GM12878 (cell line): ENCODE results near the gene ARIH2. TPM values are rescaled to one million over a fixed set of nuclear protein-coding genes. Genes with fewer than 3 reads are reported as not detected.

Source experiments
- ATAC-seq: fragments of 200-7000 bp; cut with Tn5 transposase; 3 replicates; pipeline ENCODE4 v1.9.1; 2020; ENCODE audit warnings: mild to moderate bottlenecking, moderate library complexity
- BruUV-seq: library from RNA; stranded (reverse); fragments of 400-500 nt; replicated peaks from 2 replicates; lab custom pipeline; 2021; lab: Mats Ljungman, UMichigan
- CTCF ChIA-PET: fragments of 300-600 bp; sonication (Branson Sonifier 250); formaldehyde crosslinking; extraction: SDS; loops from one replicate; lab custom pipeline; 2021; ENCODE audit warnings: inconsistent platforms; lab: Yijun Ruan, JAX
- POLR2A ChIA-PET: fragments of 350-600 bp; formaldehyde crosslinking; extraction: SDS; loops from one replicate; lab custom pipeline; 2021; ENCODE audit warnings: inconsistent platforms; lab: Charles Lee
- RAD21 ChIA-PET: fragments of 300-600 bp; sonication (Branson Sonifier 250); formaldehyde crosslinking; loops from one replicate; lab custom pipeline; 2023; ENCODE audit warnings: antibody characterized with exemption; ENCODE audit not compliant: unreplicated experiment; lab: Charles Lee
- SMC1A ChIA-PET: fragments of 300-600 bp; sonication (Branson Sonifier 250); formaldehyde crosslinking; loops from one replicate; lab custom pipeline; 2023; ENCODE audit not compliant: unreplicated experiment, uncharacterized antibody; lab: Charles Lee
- DNase-seq: peaks from one replicate; pipeline ENCODE4 v3.0.0-alpha.2; 2011; ENCODE audit warnings: low read depth, low spot score
- FAIRE-seq: peaks from 3 replicates; lab custom pipeline; 2011; peaks lifted over from hg19 to GRCh38; lab: Jason Lieb, UNC
- H2AFZ ChIP-seq: 2 replicates; pipeline ENCODE4 v1.6.0; 2011; ENCODE audit warnings: low read depth, low read length, control low read depth; ENCODE audit not compliant: control insufficient read depth
- H3K27ac ChIP-seq: 2 replicates; pipeline ENCODE4 v1.5.1; 2011; ENCODE audit warnings: control low read depth; ENCODE audit not compliant: control insufficient read depth, insufficient read depth
- H3K27me3 ChIP-seq, 2 experiments: replicated peaks in 1 of 2; 2 replicates each; pipeline versions ENCODE4 v1.6.0 to v1.6.1; 2011; ENCODE audit warnings: low read length in 1 of 2; ENCODE audit not compliant: control insufficient read depth in 2 of 2, insufficient read depth in 2 of 2
- H3K36me3 ChIP-seq, 2 experiments: 2 replicates each; pipeline ENCODE4 v1.5.1; 2011; ENCODE audit warnings: low read length in 1 of 2; ENCODE audit not compliant: control insufficient read depth in 2 of 2, insufficient read depth in 2 of 2
- H3K4me1 ChIP-seq: 2 replicates; pipeline ENCODE4 v1.6.1; 2011; ENCODE audit warnings: mild to moderate bottlenecking, low read length, moderate library complexity, mixed read lengths; ENCODE audit not compliant: control insufficient read depth, insufficient read depth
- H3K4me2 ChIP-seq: 2 replicates; pipeline ENCODE4 v1.6.0; 2011; ENCODE audit warnings: control low read depth; ENCODE audit not compliant: control insufficient read depth, insufficient read depth
- H3K4me3 ChIP-seq: fragments of 200-600 bp; sonication (generic); 2 replicates; pipeline ENCODE4 v1.5.1; 2016
- H3K79me2 ChIP-seq: 2 replicates; pipeline ENCODE4 v1.6.0; 2011; ENCODE audit warnings: low read length; ENCODE audit not compliant: control insufficient read depth, insufficient read depth
- H3K9ac ChIP-seq: 2 replicates; pipeline ENCODE4 v1.8.0; 2011; ENCODE audit warnings: low read length, control low read depth, mixed read lengths; ENCODE audit not compliant: control insufficient read depth, insufficient read depth
- H3K9me3 ChIP-seq: replicated peaks from 3 replicates; pipeline ENCODE4 v1.5.1; 2011; ENCODE audit warnings: mild to moderate bottlenecking, low read length; ENCODE audit not compliant: control insufficient read depth, insufficient read depth
- H4K20me1 ChIP-seq: 2 replicates; pipeline ENCODE4 v1.6.0; 2011; ENCODE audit not compliant: control insufficient read depth, insufficient read depth
- ASH2L ChIP-seq: fragments of 300-600, 200-600 bp; sonication (generic); IDR thresholded peaks from 2 replicates; pipeline ENCODE4 v1.6.1; 2017; ENCODE audit warnings: low read depth, mild to moderate bottlenecking, borderline replicate concordance
- CBX3 ChIP-seq: fragments of 200-600 bp; sonication (generic); IDR thresholded peaks from 2 replicates; pipeline ENCODE4 v1.6.1; 2016; ENCODE audit warnings: low read depth, borderline replicate concordance
- CBX5 ChIP-seq: sonication (generic); IDR thresholded peaks from 2 replicates; pipeline ENCODE4 v1.6.1; 2016; ENCODE audit warnings: low read depth, moderate library complexity, mild to moderate bottlenecking, inconsistent platforms
- EP300 ChIP-seq, 2 experiments: fragments of 150-350 bp in 1 of 2; IDR thresholded peaks; 2 replicates each; pipeline ENCODE4 v1.6.1; 2011 to 2012; ENCODE audit warnings: low read depth in 2 of 2, low read length in 2 of 2, borderline replicate concordance in 1 of 2, improper control_type of control experiment in 1 of 2, inconsistent platforms in 1 of 2; ENCODE audit not compliant: control insufficient read depth in 1 of 2
- ESRRA ChIP-seq: IDR thresholded peaks from 2 replicates; pipeline ENCODE4 v1.6.1; 2012; ENCODE audit warnings: mild to moderate bottlenecking, low read length, improper control_type of control experiment
- MYC ChIP-seq: IDR thresholded peaks from 2 replicates; pipeline ENCODE4 v1.6.1; 2011; ENCODE audit warnings: mild to moderate bottlenecking, low read length, moderate library complexity, inconsistent platforms; ENCODE audit not compliant: insufficient read depth, insufficient replicate concordance, insufficient read length, severe bottlenecking
- NFXL1 ChIP-seq: fragments of 450-650 bp; IDR thresholded peaks from 2 replicates; pipeline ENCODE4 v1.6.1; 2017; ENCODE audit warnings: antibody characterized with exemption, mild to moderate bottlenecking, borderline replicate concordance
- SMARCA5 ChIP-seq: fragments of 450-650 bp; IDR thresholded peaks from 2 replicates; pipeline ENCODE4 v1.6.1; 2017; ENCODE audit warnings: mild to moderate bottlenecking
- SRF ChIP-seq, 2 experiments: IDR thresholded peaks; 2 replicates each; pipeline ENCODE4 v1.6.1; 2011; ENCODE audit warnings: low read depth in 2 of 2, low read length in 2 of 2, mild to moderate bottlenecking in 1 of 2, moderate library complexity in 1 of 2
- ZNF274 ChIP-seq: IDR thresholded peaks from one replicate; pipeline ENCODE4 v1.8.0; 2011; ENCODE audit not compliant: insufficient read length, insufficient read depth
- ZNF592 ChIP-seq: fragments of 450-650 bp; IDR thresholded peaks from 2 replicates; pipeline ENCODE4 v1.6.1; 2017; ENCODE audit warnings: mild to moderate bottlenecking, moderate library complexity
- WGBS: methylation state at CpG from one replicate; pipeline ENCODE4 v1.1.6; 2016; ENCODE audit warnings: low lambda C conversion rate; ENCODE audit not compliant: insufficient replicate concordance, insufficient coverage; ENCODE audit errors: missing lambda C conversion rate; 5-methylcytosine and 5-hydroxymethylcytosine counted together
- in situ Hi-C: fragments of 300-500 bp; cut with MboI; formaldehyde crosslinking; loops from 9 replicates; pipeline ENCODE4 v1.14.3; 2018; ENCODE audit warnings: mixed read lengths
- intact Hi-C: fragments of 100-400 bp; cut with micrococcal nuclease; formaldehyde crosslinking; loops from one replicate; pipeline ENCODE4 v1.14.2; 2022; ENCODE audit not compliant: unreplicated experiment
- polyA plus RNA-seq, 11 experiments: library from polyadenylated mRNA; depleted of rRNA in 4 of 11; unstranded in 6 of 11; stranded (reverse) in 5 of 11; fragments of >200 nt; fragmentation: Nextera tagmentation in 4 of 11; fragmentation: Illumina TruSeq in 1 of 11; extraction: Ambion mirVana in 4 of 11; extraction: Trizol in 1 of 11; gene quantifications; 1 replicate in 1 of 11; 2 replicates in 10 of 11; pipeline versions ENCODE4 v1.2.1 to v1.2.3, GENCODE V29; 2011 to 2016; ENCODE audit warnings: inconsistent platforms in 2 of 11, missing spikeins in 2 of 11, low read depth in 1 of 11
- total RNA-seq, 4 experiments: library from RNA; depleted of rRNA in 3 of 4; stranded (reverse); fragments of >200 nt in 3 of 4; fragmentation: Illumina TruSeq in 1 of 4; extraction: Trizol in 1 of 4; gene quantifications; 2 replicates each; pipeline versions ENCODE4 v1.2.1 to v1.2.3, GENCODE V29; 2013 to 2021
- TF ChIP-seq, protein P1 (sequence below), 3 experiments: IDR thresholded peaks in 2 of 3; conservative IDR thresholded peaks in 1 of 3; 2 replicates each; pipeline ENCODE4 v1.5.1; 2011; ENCODE audit warnings: low read depth in 3 of 3, low read length in 3 of 3, mild to moderate bottlenecking in 3 of 3, control low read depth in 2 of 3, moderate library complexity in 2 of 3, inconsistent platforms in 1 of 3, mixed read lengths in 1 of 3; ENCODE audit not compliant: control insufficient read depth in 2 of 3, insufficient read depth in 1 of 3; ENCODE audit errors: extremely low read depth in 1 of 3
- TF ChIP-seq, protein P2 (sequence below): fragments of 450-650 bp; IDR thresholded peaks from 2 replicates; pipeline ENCODE4 v1.6.1; 2016; ENCODE audit warnings: mild to moderate bottlenecking

The ARIH2 gene
- total and polyA plus RNA-seq, 10 of the 15 experiments (the other 5 are each of a cell fraction or from before 2014, with no cell fraction given) = 18.7 to 74.7 (median 63.7) TPM

DNA sequence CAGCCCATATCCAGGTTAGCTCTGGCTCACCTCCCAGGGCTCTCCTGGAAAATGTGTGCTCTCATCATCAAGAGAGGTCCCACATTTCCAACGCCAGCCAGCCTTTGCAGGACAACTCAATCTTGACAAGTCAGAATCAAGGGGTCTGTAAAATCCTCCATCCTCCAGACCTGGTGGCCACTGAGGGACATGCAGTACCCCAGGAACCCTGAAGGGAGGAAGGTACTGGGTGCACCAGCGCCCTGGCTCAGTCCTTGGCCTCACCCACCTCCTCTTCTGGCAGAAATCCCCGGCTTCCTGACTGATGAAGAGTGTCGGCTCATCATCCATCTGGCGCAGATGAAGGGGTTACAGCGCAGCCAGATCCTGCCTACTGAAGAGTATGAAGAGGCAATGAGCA is 82.5 kb downstream of the ARIH2 start (continued):
- TF ChIP-seq, protein P1, sequence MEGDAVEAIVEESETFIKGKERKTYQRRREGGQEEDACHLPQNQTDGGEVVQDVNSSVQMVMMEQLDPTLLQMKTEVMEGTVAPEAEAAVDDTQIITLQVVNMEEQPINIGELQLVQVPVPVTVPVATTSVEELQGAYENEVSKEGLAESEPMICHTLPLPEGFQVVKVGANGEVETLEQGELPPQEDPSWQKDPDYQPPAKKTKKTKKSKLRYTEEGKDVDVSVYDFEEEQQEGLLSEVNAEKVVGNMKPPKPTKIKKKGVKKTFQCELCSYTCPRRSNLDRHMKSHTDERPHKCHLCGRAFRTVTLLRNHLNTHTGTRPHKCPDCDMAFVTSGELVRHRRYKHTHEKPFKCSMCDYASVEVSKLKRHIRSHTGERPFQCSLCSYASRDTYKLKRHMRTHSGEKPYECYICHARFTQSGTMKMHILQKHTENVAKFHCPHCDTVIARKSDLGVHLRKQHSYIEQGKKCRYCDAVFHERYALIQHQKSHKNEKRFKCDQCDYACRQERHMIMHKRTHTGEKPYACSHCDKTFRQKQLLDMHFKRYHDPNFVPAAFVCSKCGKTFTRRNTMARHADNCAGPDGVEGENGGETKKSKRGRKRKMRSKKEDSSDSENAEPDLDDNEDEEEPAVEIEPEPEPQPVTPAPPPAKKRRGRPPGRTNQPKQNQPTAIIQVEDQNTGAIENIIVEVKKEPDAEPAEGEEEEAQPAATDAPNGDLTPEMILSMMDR (IDR thresholded peaks at IDR 0.05 in 2 of 3, conservative IDR thresholded peaks at IDR 0.05 in 1 of 3; ENCODE audit: control insufficient read depth in 2 of 3, extremely low read depth in 1 of 3, insufficient read depth in 1 of 3, low read depth in 3 of 3, low read length in 3 of 3) = no peak
- no peak for TF ChIP-seq ASH2L

- H2AFZ ChIP-seq = no peak overlapping the region
- ChIA-PET RAD21 (interaction anchor here (1.1 kb wide), 1 partner anchor 16 kb away, joined by 3 read pairs; no protein-coding TSS in a partner anchor), SMC1A (no interaction called here), CTCF (interaction anchor here (5.5 kb wide), 1 partner anchor 15 kb away, joined by 123 read pairs; the partner anchor contains the start of gene P4HTM), POLR2A (interaction anchor here (1.0 to 3.7 kb wide), 2 partner anchors 17 to 466 kb away, joined by 5 to 69 read pairs; partner anchors contain the start of genes DAG1 and NDUFAF3)
- in situ Hi-C loops (no loop called here), intact Hi-C loops (no loop called here)
- no peak overlapping the region for H3K4me3 ChIP-seq
- H3K27ac ChIP-seq = no peak overlapping the region
- H3K9me3 ChIP-seq = no peaks in the 10 kb centered on the region
- H4K20me1 ChIP-seq = peaks cover 5% of the 10 kb centered on the region; the same call in 1 of the 2 replicates
- WGBS = 90% methylated on average over 16 of the region's 16 CpGs
- DNase-seq (no peak), ATAC-seq (no peak), FAIRE-seq (no peak)
- H3K4me2 ChIP-seq = no peak overlapping the region
- no TSS peak for BruUV-seq
- H3K27me3 ChIP-seq = no peaks in the 10 kb centered on the region
- no peak overlapping the region for H3K9ac ChIP-seq
- peaks cover 16% of the 10 kb centered on the region for H3K4me1 ChIP-seq
- H3K79me2 ChIP-seq = peaks cover 22% of the 10 kb centered on the region
- H3K36me3 ChIP-seq = no peaks in the 10 kb centered on the region
- no peak for TF ChIP-seq NFXL1
- TF ChIP-seq SRF (IDR thresholded peaks at IDR 0.05; ENCODE audit: low read depth in 2 of 2, low read length in 2 of 2) = no peak
- no peak for TF ChIP-seq EP300 (IDR thresholded peaks at IDR 0.05; ENCODE audit: borderline replicate concordance in 1 of 2, control insufficient read depth in 1 of 2, low read depth in 2 of 2, low read length in 2 of 2)
- TF ChIP-seq SMARCA5 = no peak
- no peak for TF ChIP-seq ZNF592
- TF ChIP-seq CBX5 = no peak
- TF ChIP-seq ZNF274 = no peak
- TF ChIP-seq MYC = no peak
- no peak for TF ChIP-seq ESRRA
- TF ChIP-seq, protein P2, sequence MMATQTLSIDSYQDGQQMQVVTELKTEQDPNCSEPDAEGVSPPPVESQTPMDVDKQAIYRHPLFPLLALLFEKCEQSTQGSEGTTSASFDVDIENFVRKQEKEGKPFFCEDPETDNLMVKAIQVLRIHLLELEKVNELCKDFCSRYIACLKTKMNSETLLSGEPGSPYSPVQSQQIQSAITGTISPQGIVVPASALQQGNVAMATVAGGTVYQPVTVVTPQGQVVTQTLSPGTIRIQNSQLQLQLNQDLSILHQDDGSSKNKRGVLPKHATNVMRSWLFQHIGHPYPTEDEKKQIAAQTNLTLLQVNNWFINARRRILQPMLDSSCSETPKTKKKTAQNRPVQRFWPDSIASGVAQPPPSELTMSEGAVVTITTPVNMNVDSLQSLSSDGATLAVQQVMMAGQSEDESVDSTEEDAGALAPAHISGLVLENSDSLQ = no peak
- TF ChIP-seq CBX3 = no peak
Observed at GRCh38 chr3:49004352-49005302, 86.0 kb downstream of the ARIH2 start.
